ENCODE results near the gene TMEM233.

DNA sequence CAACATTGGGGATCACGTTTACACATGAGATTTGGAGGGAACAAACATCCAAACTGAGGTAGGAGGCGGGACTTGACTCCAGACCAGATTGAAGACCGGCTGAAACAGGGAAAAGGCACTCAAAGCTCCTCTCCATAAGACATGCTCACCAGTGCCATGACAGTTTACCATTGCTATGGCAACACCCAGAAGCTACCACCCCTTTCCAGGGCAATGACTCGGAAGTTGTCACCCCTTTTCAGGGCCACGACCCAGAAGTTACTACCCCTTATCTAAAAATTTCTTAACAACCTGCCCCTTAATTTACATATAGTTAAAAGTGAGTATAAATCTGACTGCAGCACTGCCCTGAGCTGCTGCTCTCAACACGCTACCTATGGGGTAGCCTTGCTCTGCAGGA, 34.1 kb downstream of the TMEM233 start:
- TF ChIP-seq EZH2phosphoT487 (IDR thresholded peaks at IDR 0.05; ENCODE audit: borderline replicate concordance, low read length): no peak
- no peak for TF ChIP-seq CTCF (IDR thresholded peaks at IDR 0.05; ENCODE audit: low read depth, low read length, poor library complexity, severe bottlenecking)

Data from DOHH2 (cell line).